ENCODE results near the gene KDM4F.

GRCh38 chr11:95067841-95068219 lies 18.6 kb downstream of the KDM4F start:
- TF ChIP-seq CTCF (IDR thresholded peaks at IDR 0.05) (no peak), POLR2A (IDR thresholded peaks at IDR 0.05) (no peak), POLR2AphosphoS5 (IDR thresholded peaks at IDR 0.05; ENCODE audit: insufficient read depth in 1 of 2, low read depth in 1 of 2) (no peak)
